Spleen (tissue), 7 donors: ENCODE results near the gene SOX8.

Experiments used
- POLR2A ChIP-seq, 3 donors: fragments of 450-650 bp; IDR thresholded peaks; one replicate each; pipeline ENCODE4 v1.5.1; 2017; ENCODE audit warnings: antibody characterized with exemption in 3 of 3, mild to moderate bottlenecking in 1 of 3
- POLR2AphosphoS5 ChIP-seq, 3 donors: sonication (generic); formaldehyde crosslinking; IDR thresholded peaks; one replicate each; pipeline ENCODE4 v1.5.1; 2017; ENCODE audit warnings: antibody characterized with exemption in 3 of 3
- TF ChIP-seq, protein P1 (sequence below), 11 experiments: fragments of 200-600 bp in 7 of 11; fragments of 450-650 bp in 4 of 11; sonication (generic) in 4 of 11; IDR thresholded peaks in 8 of 11; conservative IDR thresholded peaks in 3 of 11; 1 replicate in 7 of 11; 2 replicates in 4 of 11; pipeline versions ENCODE4 v1.4.0 to v1.8.0; 2016 to 2021; ENCODE audit warnings: antibody characterized with exemption in 11 of 11, inconsistent platforms in 4 of 11, mild to moderate bottlenecking in 1 of 11
- donor health status: DM: no; HTN: no; CAD: no; lungs with moderate emphysema.
- donor health status: DM: no; HTN: no; CAD: no.
- donor health status: DM: no; HTN: no; CAD: no.

DNA sequence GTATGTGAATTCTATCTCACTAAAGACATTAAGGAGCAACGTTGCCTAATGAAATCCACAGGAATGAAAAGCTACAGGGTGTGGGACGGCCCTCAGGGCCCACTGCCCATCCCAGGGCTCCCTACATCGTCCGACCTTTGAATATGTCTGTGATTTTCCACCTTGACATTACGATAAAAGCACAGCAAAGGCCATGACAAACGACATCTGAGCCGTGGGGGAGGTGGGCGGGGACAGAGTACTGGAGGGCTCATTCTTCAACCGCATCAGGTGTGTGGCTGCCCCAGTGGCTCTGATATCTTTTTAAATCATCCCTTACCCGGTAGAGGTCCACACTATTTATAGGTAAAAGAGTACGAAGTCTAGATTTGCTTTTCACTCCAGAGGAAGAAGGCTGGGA lies 45.9 kb upstream of the SOX8 start:
- TF ChIP-seq, protein P1, sequence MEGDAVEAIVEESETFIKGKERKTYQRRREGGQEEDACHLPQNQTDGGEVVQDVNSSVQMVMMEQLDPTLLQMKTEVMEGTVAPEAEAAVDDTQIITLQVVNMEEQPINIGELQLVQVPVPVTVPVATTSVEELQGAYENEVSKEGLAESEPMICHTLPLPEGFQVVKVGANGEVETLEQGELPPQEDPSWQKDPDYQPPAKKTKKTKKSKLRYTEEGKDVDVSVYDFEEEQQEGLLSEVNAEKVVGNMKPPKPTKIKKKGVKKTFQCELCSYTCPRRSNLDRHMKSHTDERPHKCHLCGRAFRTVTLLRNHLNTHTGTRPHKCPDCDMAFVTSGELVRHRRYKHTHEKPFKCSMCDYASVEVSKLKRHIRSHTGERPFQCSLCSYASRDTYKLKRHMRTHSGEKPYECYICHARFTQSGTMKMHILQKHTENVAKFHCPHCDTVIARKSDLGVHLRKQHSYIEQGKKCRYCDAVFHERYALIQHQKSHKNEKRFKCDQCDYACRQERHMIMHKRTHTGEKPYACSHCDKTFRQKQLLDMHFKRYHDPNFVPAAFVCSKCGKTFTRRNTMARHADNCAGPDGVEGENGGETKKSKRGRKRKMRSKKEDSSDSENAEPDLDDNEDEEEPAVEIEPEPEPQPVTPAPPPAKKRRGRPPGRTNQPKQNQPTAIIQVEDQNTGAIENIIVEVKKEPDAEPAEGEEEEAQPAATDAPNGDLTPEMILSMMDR (IDR thresholded peaks at IDR 0.05 in 8 of 11, conservative IDR thresholded peaks at IDR 0.05 in 3 of 11) = no peak
- TF ChIP-seq POLR2A (IDR thresholded peaks at IDR 0.05) (no peak), POLR2AphosphoS5 (IDR thresholded peaks at IDR 0.05) (no peak)
